Measurements from ENCODE around the gene LRSAM1. TPM values are rescaled to one million over a fixed set of nuclear protein-coding genes. Genes with fewer than 3 reads are reported as not detected.

The LRSAM1 gene
- polyA plus RNA-seq, 1 donor (not counting 4 experiments of a cell fraction or from before 2014, with no cell fraction given), result 5.2 TPM

DNA sequence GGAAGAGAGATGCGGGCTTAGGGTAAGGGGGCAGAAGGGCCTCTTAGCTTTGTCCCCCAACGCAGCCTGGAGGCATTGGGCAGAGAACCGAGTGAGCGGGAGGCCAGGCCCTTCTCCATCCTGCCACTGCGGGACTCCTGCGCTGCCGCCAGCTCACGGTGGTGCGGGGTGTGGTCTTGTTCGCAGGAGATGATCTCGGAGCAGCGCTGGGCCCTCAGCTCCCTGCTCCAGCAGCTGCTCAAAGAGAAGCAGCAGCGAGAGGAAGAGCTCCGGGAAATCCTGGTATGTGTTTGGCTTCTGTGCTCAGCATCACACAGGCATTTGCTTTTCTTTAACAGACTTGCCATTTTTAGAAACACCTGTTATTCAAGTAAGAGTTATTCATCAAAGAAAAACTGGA, 41.3 kb downstream of the LRSAM1 start:
- H2AFZ ChIP-seq (ENCODE audit: control insufficient read depth, low read length), result no peak overlapping the region
- no peaks in the 10 kb centered on the region for H4K20me1 ChIP-seq (ENCODE audit: control insufficient read depth, extremely low read depth, insufficient read depth, low read length)
- peaks cover 10 to 20% of the 10 kb centered on the region in 2 experiments for H3K36me3 ChIP-seq (ENCODE audit: control insufficient read depth in 2 of 2, extremely low read depth in 1 of 2, insufficient read depth in 2 of 2, low read length in 2 of 2)
- no peaks in the 10 kb centered on the region for H3K9me3 ChIP-seq (ENCODE audit: control insufficient read depth, low read depth, low read length)
- H3K4me1 ChIP-seq (ENCODE audit: control insufficient read depth, extremely low read depth, insufficient read depth, low read length), result peaks cover 16% of the 10 kb centered on the region
- dilution Hi-C loops (cut with MboI; ENCODE audit: extremely low pct_ligation_motif_present, low sequenced_read_pairs), result no loop called here
- H3K27me3 ChIP-seq (ENCODE audit: control insufficient read depth, extremely low read depth, insufficient read depth, low read length), result no peaks in the 10 kb centered on the region
- no peaks in the 10 kb centered on the region for H3K79me2 ChIP-seq (ENCODE audit: control insufficient read depth, insufficient read depth, low read length)
- no peak overlapping the region for H3K9ac ChIP-seq (ENCODE audit: control insufficient read depth, extremely low read depth, insufficient read depth, low read length)
- TF ChIP-seq EZH2 (IDR thresholded peaks at IDR 0.05; ENCODE audit: low read length), result no peak
- TF ChIP-seq, protein P1, sequence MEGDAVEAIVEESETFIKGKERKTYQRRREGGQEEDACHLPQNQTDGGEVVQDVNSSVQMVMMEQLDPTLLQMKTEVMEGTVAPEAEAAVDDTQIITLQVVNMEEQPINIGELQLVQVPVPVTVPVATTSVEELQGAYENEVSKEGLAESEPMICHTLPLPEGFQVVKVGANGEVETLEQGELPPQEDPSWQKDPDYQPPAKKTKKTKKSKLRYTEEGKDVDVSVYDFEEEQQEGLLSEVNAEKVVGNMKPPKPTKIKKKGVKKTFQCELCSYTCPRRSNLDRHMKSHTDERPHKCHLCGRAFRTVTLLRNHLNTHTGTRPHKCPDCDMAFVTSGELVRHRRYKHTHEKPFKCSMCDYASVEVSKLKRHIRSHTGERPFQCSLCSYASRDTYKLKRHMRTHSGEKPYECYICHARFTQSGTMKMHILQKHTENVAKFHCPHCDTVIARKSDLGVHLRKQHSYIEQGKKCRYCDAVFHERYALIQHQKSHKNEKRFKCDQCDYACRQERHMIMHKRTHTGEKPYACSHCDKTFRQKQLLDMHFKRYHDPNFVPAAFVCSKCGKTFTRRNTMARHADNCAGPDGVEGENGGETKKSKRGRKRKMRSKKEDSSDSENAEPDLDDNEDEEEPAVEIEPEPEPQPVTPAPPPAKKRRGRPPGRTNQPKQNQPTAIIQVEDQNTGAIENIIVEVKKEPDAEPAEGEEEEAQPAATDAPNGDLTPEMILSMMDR (optimal IDR thresholded peaks at IDR 0.05 in 1 of 3, IDR thresholded peaks at IDR 0.05 in 1 of 3, conservative IDR thresholded peaks at IDR 0.05 in 1 of 3; ENCODE audit: extremely low read depth in 1 of 3, insufficient read depth in 2 of 3, low read length in 3 of 3), result no peak
- H3K4me3 ChIP-seq (ENCODE audit: control insufficient read depth in 2 of 3, extremely low read depth in 1 of 3, insufficient read depth in 2 of 3, low read depth in 1 of 3, low read length in 3 of 3), result no peak overlapping the region
- no peak for FAIRE-seq
- no peak overlapping the region for H3K4me2 ChIP-seq (ENCODE audit: control insufficient read depth, extremely low read depth, insufficient read depth, low read depth, low read length)
- H3K9me1 ChIP-seq (ENCODE audit: control insufficient read depth, extremely low read depth, insufficient read depth, low read length), result no peaks in the 10 kb centered on the region
- H3K27ac ChIP-seq (ENCODE audit: control insufficient read depth, insufficient read depth, low read length), result no peak overlapping the region
- no peak for DNase-seq (ENCODE audit: low read depth, low spot score)

GRCh38 chr9:127493592-127494303, 42.4 kb downstream of the LRSAM1 start:
- dilution Hi-C loops (cut with MboI; ENCODE audit: extremely low pct_ligation_motif_present, low sequenced_read_pairs), result no loop called here
- Histone ChIP-seq H3K4me1 (ENCODE audit: control insufficient read depth, extremely low read depth, insufficient read depth, low read length) (peaks cover 16% of the 10 kb centered on the region), H3K36me3 (ENCODE audit: control insufficient read depth in 2 of 2, extremely low read depth in 1 of 2, insufficient read depth in 2 of 2, low read length in 2 of 2) (peaks cover 20 to 23% of the 10 kb centered on the region in 2 experiments), H3K9ac (ENCODE audit: control insufficient read depth, extremely low read depth, insufficient read depth, low read length) (no peak overlapping the region), H3K4me2 (ENCODE audit: control insufficient read depth, extremely low read depth, insufficient read depth, low read depth, low read length) (no peak overlapping the region), H3K9me3 (ENCODE audit: control insufficient read depth, low read depth, low read length) (no peaks in the 10 kb centered on the region), H3K27ac (ENCODE audit: control insufficient read depth, insufficient read depth, low read length) (no peak overlapping the region), H3K4me3 (ENCODE audit: control insufficient read depth in 2 of 3, extremely low read depth in 1 of 3, insufficient read depth in 2 of 3, low read depth in 1 of 3, low read length in 3 of 3) (no peak overlapping the region), H4K20me1 (ENCODE audit: control insufficient read depth, extremely low read depth, insufficient read depth, low read length) (no peaks in the 10 kb centered on the region), H3K9me1 (ENCODE audit: control insufficient read depth, extremely low read depth, insufficient read depth, low read length) (no peaks in the 10 kb centered on the region), H3K79me2 (ENCODE audit: control insufficient read depth, insufficient read depth, low read length) (no peaks in the 10 kb centered on the region), H2AFZ (ENCODE audit: control insufficient read depth, low read length) (no peak overlapping the region), H3K27me3 (ENCODE audit: control insufficient read depth, extremely low read depth, insufficient read depth, low read length) (no peaks in the 10 kb centered on the region)
- TF ChIP-seq EZH2 (IDR thresholded peaks at IDR 0.05; ENCODE audit: low read length), result no peak
- TF ChIP-seq, protein P1 (optimal IDR thresholded peaks at IDR 0.05 in 1 of 3, IDR thresholded peaks at IDR 0.05 in 1 of 3, conservative IDR thresholded peaks at IDR 0.05 in 1 of 3; ENCODE audit: extremely low read depth in 1 of 3, insufficient read depth in 2 of 3, low read length in 3 of 3), result no peak
- FAIRE-seq (no peak), DNase-seq (ENCODE audit: low read depth, low spot score) (no peak)
